ENCODE results near the gene ACAA1. TPM values are rescaled to one million over a fixed set of nuclear protein-coding genes. Genes with fewer than 3 reads are reported as not detected.

The ACAA1 gene
- total RNA-seq, 1 experiment from 2014 or later, result 15.7 TPM

- Histone ChIP-seq H3K4me3 (ENCODE audit: insufficient read depth, low read depth, low read length) (no peak overlapping the region), H3K36me3 (replicated peaks; ENCODE audit: control insufficient read depth, insufficient read depth, low read length) (peaks cover 28% of the 10 kb centered on the region), H3K27me3 (ENCODE audit: control insufficient read depth, insufficient read depth, low read length) (no peaks in the 10 kb centered on the region)
- DNase-seq, result peak; percentile 28
Measured at GRCh38 chr3:38121832-38122461, 15.0 kb downstream of the ACAA1 start.

GRCh38 chr3:38121451-38121831 lies 15.5 kb downstream of the ACAA1 start:
- DNase-seq, result peak; percentile 32
- no peak overlapping the region for H3K4me3 ChIP-seq (ENCODE audit: insufficient read depth, low read depth, low read length)
- H3K36me3 ChIP-seq (replicated peaks; ENCODE audit: control insufficient read depth, insufficient read depth, low read length), result peaks cover 23% of the 10 kb centered on the region
- no peaks in the 10 kb centered on the region for H3K27me3 ChIP-seq (ENCODE audit: control insufficient read depth, insufficient read depth, low read length)

- peak; percentile 25 for DNase-seq
- no peaks in the 10 kb centered on the region for H3K27me3 ChIP-seq (ENCODE audit: control insufficient read depth, insufficient read depth, low read length)
- no peak overlapping the region for H3K4me3 ChIP-seq (ENCODE audit: insufficient read depth, low read depth, low read length)
- H3K36me3 ChIP-seq (replicated peaks; ENCODE audit: control insufficient read depth, insufficient read depth, low read length), result peaks cover 18% of the 10 kb centered on the region
Measured at GRCh38 chr3:38120693-38121450, 16.1 kb downstream of the ACAA1 start.

- DNase-seq, result peak; percentile 22
- Histone ChIP-seq H3K36me3 (replicated peaks; ENCODE audit: control insufficient read depth, insufficient read depth, low read length) (peaks cover 13% of the 10 kb centered on the region), H3K4me3 (ENCODE audit: insufficient read depth, low read depth, low read length) (no peak overlapping the region), H3K27me3 (ENCODE audit: control insufficient read depth, insufficient read depth, low read length) (no peaks in the 10 kb centered on the region)
Measured at GRCh38 chr3:38119821-38120692, 16.9 kb downstream of the ACAA1 start.

- no peak overlapping the region for H3K4me3 ChIP-seq (ENCODE audit: insufficient read depth, low read depth, low read length)
- peak; percentile 17 for DNase-seq
- peaks cover 11% of the 10 kb centered on the region for H3K36me3 ChIP-seq (replicated peaks; ENCODE audit: control insufficient read depth, insufficient read depth, low read length)
- no peaks in the 10 kb centered on the region for H3K27me3 ChIP-seq (ENCODE audit: control insufficient read depth, insufficient read depth, low read length)
Measured at GRCh38 chr3:38119248-38119544, 17.7 kb downstream of the ACAA1 start.

GRCh38 chr3:38118421-38119247 lies 18.3 kb downstream of the ACAA1 start:
- no peak overlapping the region for H3K4me3 ChIP-seq (ENCODE audit: insufficient read depth, low read depth, low read length)
- H3K36me3 ChIP-seq (replicated peaks; ENCODE audit: control insufficient read depth, insufficient read depth, low read length), result peaks cover 11% of the 10 kb centered on the region
- H3K27me3 ChIP-seq (ENCODE audit: control insufficient read depth, insufficient read depth, low read length), result no peaks in the 10 kb centered on the region
- DNase-seq, result peak; percentile 17

GRCh38 chr3:38117748-38118420 lies 19.0 kb downstream of the ACAA1 start:
- Histone ChIP-seq H3K36me3 (replicated peaks; ENCODE audit: control insufficient read depth, insufficient read depth, low read length) (peaks cover 8% of the 10 kb centered on the region), H3K27me3 (ENCODE audit: control insufficient read depth, insufficient read depth, low read length) (no peaks in the 10 kb centered on the region), H3K4me3 (ENCODE audit: insufficient read depth, low read depth, low read length) (no peak overlapping the region)
- peak; percentile 86 for DNase-seq

- Histone ChIP-seq H3K4me3 (ENCODE audit: insufficient read depth, low read depth, low read length) (no peak overlapping the region), H3K27me3 (ENCODE audit: control insufficient read depth, insufficient read depth, low read length) (no peaks in the 10 kb centered on the region), H3K36me3 (replicated peaks; ENCODE audit: control insufficient read depth, insufficient read depth, low read length) (peaks cover 5% of the 10 kb centered on the region)
- DNase-seq, result no peak
Measured at GRCh38 chr3:38117163-38117716, 19.7 kb downstream of the ACAA1 start.

GRCh38 chr3:38116471-38117162 lies 20.3 kb downstream of the ACAA1 start:
- DNase-seq, result no peak

GRCh38 chr3:38115645-38116427 lies 21.1 kb downstream of the ACAA1 start:
- no peaks in the 10 kb centered on the region for H3K27me3 ChIP-seq (ENCODE audit: control insufficient read depth, insufficient read depth, low read length)
- DNase-seq, result no peak
- no peak overlapping the region for H3K4me3 ChIP-seq (ENCODE audit: insufficient read depth, low read depth, low read length)
- H3K36me3 ChIP-seq (replicated peaks; ENCODE audit: control insufficient read depth, insufficient read depth, low read length), result peaks cover 2% of the 10 kb centered on the region; the same call in 1 of the 2 replicates

More at GRCh38 chr3:38116471-38117162, 20.3 kb downstream of the ACAA1 start:
- Histone ChIP-seq H3K27me3 (ENCODE audit: control insufficient read depth, insufficient read depth, low read length) (no peaks in the 10 kb centered on the region), H3K4me3 (ENCODE audit: insufficient read depth, low read depth, low read length) (no peak overlapping the region), H3K36me3 (replicated peaks; ENCODE audit: control insufficient read depth, insufficient read depth, low read length) (peaks cover 3% of the 10 kb centered on the region; the same call in 1 of the 2 replicates)

GRCh38 chr3:38114875-38115644 lies 21.9 kb downstream of the ACAA1 start:
- DNase-seq, result no peak
- Histone ChIP-seq H3K36me3 (replicated peaks; ENCODE audit: control insufficient read depth, insufficient read depth, low read length) (peaks cover 2% of the 10 kb centered on the region; the same call in 1 of the 2 replicates), H3K27me3 (ENCODE audit: control insufficient read depth, insufficient read depth, low read length) (no peaks in the 10 kb centered on the region), H3K4me3 (ENCODE audit: insufficient read depth, low read depth, low read length) (no peak overlapping the region)
